ENCODE measurements around the gene GFOD1.
"Not testable (repeated sequence)": the region's sequence is repeated elsewhere in the genome, so short reads cannot be mapped to it uniquely, and the experiment has no call there.

GFOD1 gene

GRCh38 chr6:13334953-13335352, 152.4 kb downstream of the GFOD1 start:
- intact Hi-C loops (cut with DNase I): loop anchor here (5.0 to 10.0 kb wide), 2 partner anchors 143 to 240 kb away; partner anchors contain the start of gene SIRT5
- no peak for DNase-seq

GRCh38 chr6:13332349-13332706, 155.1 kb downstream of the GFOD1 start:
- intact Hi-C loops (cut with DNase I): loop anchor here (5.0 to 10.0 kb wide), 2 partner anchors 140 to 242 kb away; partner anchors contain the start of gene SIRT5

DNA sequence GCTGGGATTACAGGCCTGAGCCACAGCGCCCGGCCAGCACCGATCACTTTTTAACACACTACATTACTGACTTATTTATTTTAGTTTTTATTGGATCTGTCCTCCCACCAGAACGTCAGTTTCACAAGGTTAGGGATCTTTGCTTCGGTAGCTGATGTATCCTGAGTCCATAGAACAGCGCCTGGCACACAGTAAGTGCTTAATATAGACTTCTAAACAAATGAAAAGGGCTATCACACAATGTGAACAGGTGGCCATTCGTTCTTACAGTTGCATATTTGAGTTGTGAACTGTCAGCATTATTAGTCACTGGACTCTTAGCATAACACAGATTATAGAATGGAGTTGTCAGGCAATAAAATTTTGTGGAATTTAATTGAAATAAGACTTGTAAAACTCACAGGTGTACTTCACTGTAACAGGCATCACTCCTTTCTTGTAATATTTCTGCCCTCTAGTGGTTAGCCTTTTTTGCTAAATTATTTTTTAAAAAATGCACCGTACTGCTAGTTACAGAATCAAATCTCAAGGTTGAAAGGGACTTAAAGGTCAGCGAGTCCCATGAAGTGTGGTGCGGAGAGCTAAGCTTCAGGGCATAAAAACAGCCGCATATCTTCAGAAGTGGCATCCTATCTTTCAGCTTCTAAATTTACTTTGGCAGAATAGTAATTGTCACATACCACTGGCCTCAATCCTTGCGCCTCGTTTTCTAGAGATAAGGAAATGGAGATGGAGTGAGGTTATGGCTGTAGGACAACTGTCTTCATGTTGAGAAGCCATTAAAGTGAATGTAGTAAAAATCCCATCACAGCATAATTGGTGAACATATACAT, 155.7 kb downstream of the GFOD1 start:
- intact Hi-C loops (cut with DNase I): loop anchor here (2.0 to 10.0 kb wide), 3 partner anchors 139 to 421 kb away; partner anchors contain the start of gene SIRT5
- no peak for DNase-seq

More at GRCh38 chr6:13332349-13332706, 155.1 kb downstream of the GFOD1 start:
- DNase-seq: no peak

DNA sequence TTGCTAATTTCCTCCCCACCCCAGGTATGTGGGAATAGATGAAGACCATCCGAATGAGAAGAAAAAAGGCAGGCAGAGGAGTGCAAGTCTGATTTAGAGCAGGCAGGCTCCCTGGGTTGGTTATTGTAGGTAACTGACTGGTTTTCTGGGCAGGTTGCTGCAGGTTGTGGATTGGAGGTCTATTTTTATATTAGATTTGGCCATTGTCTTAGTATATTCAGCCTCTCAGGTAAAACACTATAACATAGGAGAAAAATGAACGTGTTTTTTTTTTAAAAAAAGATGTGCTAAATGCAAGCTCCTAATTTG, 158.6 kb downstream of the GFOD1 start:
- DNase-seq: no peak
- intact Hi-C loops (cut with DNase I): no loop called here

DNA sequence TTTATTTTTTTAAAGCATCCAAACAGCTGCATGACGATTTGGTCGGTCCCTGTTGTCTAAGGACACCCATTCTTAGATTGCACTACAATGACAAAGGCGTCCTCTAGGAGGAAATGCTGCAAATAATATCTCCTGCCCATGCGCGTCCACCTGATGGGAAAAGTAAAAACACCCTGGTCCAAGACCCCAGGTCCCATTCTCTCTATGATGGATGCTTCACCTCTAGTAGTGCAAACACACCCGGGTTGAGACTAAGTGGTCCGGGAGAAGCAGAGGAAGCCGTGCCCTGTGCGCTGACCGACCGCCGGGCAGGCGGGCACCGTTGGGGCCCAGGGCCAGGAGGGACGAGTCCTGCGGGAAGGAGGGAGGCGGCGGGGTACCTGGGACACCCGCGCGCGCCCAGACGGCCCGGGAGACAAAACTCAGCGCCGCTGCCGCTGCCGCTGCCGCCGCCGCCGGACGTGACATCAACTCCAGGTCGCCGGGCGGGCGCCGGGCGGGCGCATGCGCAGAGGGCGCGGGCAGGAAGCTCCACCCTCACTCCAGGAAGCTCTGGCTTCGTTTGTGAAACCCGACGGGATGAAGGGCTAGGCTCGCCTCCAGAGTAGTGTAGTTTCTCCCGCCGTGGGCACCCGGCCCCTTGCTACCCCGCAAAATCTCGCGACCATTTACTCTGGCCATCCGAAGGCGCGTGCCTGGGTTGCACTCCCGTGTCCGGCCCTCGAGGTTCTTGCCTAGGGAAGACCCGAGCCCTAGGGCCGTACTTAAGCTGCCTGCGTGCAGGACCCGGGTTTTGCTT, 159.1 kb downstream of the GFOD1 start, which contains the start of gene TBC1D7:
TBC1D7 (minus strand) TSS at position 462 of the 799 bp plus-strand sequence. CDS start 1,639 bp downstream, outside the sequence.
- intact Hi-C loops (cut with DNase I): no loop called here

GRCh38 chr6:13327691-13328075, 159.7 kb downstream of the GFOD1 start:
- DNase-seq: peak in 4 of 42 donors; percentile 13 to 33 (median 28)
- intact Hi-C loops (cut with DNase I): no loop called here

More for the DNA sequence above, 159.1 kb downstream of the GFOD1 start, which contains the start of gene TBC1D7:
- peak; percentile 78 to 96 (median 92) for DNase-seq

GRCh38 chr6:13326031-13326586, 161.3 kb downstream of the GFOD1 start:
- intact Hi-C loops (cut with DNase I); DNase-seq: not testable (repeated sequence)

DNA sequence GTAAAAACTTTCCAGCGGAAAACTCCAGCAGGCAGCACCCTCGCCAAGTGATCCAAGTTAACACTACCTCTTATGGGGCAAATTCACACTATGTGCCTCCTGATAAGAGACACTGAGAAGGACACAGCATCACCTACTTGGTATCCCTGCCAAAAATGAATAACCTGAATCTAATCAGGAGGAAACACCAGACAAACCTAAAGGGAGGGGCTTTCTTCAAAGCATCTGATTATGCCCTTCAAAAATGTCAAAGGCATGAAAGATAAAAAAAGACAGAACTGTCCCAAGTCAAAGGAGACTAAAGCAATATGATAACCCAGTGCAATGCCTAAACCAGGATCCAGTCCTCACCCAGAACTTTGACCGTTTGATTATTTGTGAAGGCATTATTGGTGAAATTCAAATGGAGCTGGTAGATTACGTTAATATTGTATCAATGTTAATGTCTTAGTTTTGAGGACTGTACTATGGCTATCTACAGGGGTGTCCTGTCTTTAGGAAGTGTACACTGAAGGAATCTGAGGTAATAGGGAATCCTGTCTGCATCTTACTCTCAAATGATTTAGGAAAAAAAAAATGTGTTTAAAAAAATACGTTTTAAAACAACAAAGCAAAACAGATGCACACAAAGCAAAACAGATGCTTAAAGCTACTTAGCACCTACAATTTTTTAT, 167.4 kb downstream of the GFOD1 start:
- intact Hi-C loops (cut with DNase I): no loop called here
- DNase-seq: no peak

- DNase-seq: no peak
- intact Hi-C loops (cut with DNase I): no loop called here
Observed at GRCh38 chr6:13318821-13319220, 168.6 kb downstream of the GFOD1 start.

DNA sequence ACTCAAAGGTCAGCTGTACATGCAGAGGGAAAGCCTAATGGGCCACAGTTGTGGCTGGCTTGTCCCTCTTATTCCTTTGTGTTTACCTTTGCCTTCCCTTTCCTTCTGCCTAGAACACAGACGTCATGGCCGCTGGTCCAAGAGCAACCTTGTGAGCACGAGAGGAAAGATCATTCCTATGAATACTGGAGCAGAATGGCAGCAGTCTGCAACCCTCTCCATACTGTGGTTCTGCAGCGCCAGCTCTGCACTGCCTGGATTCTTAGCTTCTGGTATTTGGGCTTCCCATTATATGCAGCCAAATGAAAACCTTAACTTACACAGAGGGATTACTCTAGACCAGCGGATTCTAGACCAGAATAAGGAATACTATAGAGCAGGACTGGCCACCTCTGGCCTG, 171.5 kb downstream of the GFOD1 start:
- intact Hi-C loops (cut with DNase I): no loop called here
- no peak for DNase-seq

DNA sequence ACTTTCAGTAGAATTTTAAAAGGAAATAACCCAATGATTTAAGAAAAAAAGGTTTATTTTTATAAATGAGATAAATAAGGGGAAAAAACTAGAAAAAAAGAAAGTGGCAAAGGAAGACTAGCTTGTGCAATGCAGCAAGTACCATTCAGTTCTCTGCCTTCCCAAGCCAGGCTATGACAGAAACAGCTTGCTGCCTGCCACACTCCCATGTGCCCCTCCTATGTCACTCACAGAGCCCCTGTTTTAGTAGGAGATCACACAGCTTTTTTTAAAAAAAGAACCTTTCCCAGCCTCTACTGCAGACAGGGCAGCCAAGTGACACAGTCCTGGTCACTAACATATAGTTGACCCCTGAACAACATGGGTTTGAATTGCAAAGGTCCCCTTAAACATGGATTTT, 172.6 kb downstream of the GFOD1 start:
- DNase-seq: no peak
- intact Hi-C loops (cut with DNase I): no loop called here

DNA sequence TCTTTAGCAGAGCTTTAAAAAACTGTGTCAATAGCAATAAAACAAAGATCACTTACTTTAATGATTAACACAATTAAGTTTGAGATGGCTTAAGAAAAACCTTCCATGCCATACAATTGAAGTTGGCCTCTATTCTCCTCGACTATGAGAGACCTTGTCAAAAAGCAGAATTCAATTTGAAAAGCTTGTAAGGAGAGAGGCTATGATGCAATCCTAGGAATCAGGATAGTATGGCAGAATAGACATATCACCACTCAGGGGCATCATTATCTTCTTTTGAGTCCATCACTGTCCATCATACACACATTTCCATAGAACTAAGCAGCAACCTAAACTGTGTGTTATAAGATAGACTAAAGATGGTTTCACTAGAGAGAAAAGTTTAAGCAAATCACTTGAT, 176.2 kb downstream of the GFOD1 start:
- DNase-seq: no peak
- intact Hi-C loops (cut with DNase I): no loop called here

- intact Hi-C loops (cut with DNase I): no loop called here
- DNase-seq: no peak
Observed at GRCh38 chr6:13308332-13308731, 179.1 kb downstream of the GFOD1 start.
